GM23338 (cell line): Measurements from ENCODE around the gene TMPRSS13. TPM values are rescaled to one million over a fixed set of nuclear protein-coding genes. Genes with fewer than 3 reads are reported as not detected.

Experiments used
- ATAC-seq: fragments of 200-7000 bp; cut with Tn5 transposase; 3 replicates; pipeline ENCODE4 v1.9.1; 2020
- DNase-seq: peaks from one replicate; pipeline ENCODE4 v3.0.0-alpha.2; 2015; ENCODE audit warnings: low spot score
- H2AFZ ChIP-seq: fragments of 200-600 bp; sonication (generic); 2 replicates; pipeline ENCODE4 v1.8.0; 2016; ENCODE audit warnings: antibody characterized with exemption, mild to moderate bottlenecking, moderate library complexity
- H3F3A ChIP-seq: fragments of 200-600 bp; sonication (generic); replicated peaks from 2 replicates; pipeline ENCODE4 v1.8.0; 2017; ENCODE audit warnings: antibody characterized with exemption, mixed run types, low read depth
- H3K27ac ChIP-seq: fragments of 200-600 bp; sonication (generic); 2 replicates; pipeline ENCODE4 v1.6.1; 2016; ENCODE audit warnings: low read depth
- H3K27me3 ChIP-seq: fragments of 200-600 bp; sonication (generic); 2 replicates; pipeline ENCODE4 v1.8.0; 2016; ENCODE audit warnings: mild to moderate bottlenecking, mixed run types, moderate library complexity; ENCODE audit not compliant: insufficient read depth
- H3K36me3 ChIP-seq: fragments of 200-600 bp; sonication (generic); 2 replicates; pipeline ENCODE4 v1.8.0; 2016; ENCODE audit warnings: mild to moderate bottlenecking; ENCODE audit not compliant: insufficient read depth
- H3K4me1 ChIP-seq: fragments of 200-600 bp; sonication (generic); 2 replicates; pipeline ENCODE4 v1.8.0; 2016; ENCODE audit warnings: mild to moderate bottlenecking, moderate library complexity; ENCODE audit not compliant: insufficient read depth
- H3K4me2 ChIP-seq: fragments of 200-600 bp; sonication (generic); 2 replicates; pipeline ENCODE4 v1.7.1; 2017; ENCODE audit warnings: mixed run types
- H3K4me3 ChIP-seq: fragments of 200-600 bp; sonication (generic); 2 replicates; pipeline ENCODE4 v1.6.1; 2016; ENCODE audit warnings: mixed run types
- H3K79me2 ChIP-seq: fragments of 200-600 bp; sonication (generic); replicated peaks from 2 replicates; pipeline ENCODE4 v1.8.0; 2017; ENCODE audit warnings: mild to moderate bottlenecking; ENCODE audit not compliant: insufficient read depth
- H3K9me2 ChIP-seq: fragments of 200-600 bp; sonication (generic); 2 replicates; pipeline ENCODE4 v1.8.0; 2017; ENCODE audit not compliant: insufficient read depth
- H4K20me1 ChIP-seq: fragments of 200-600 bp; sonication (generic); replicated peaks from 2 replicates; pipeline ENCODE4 v1.8.0; 2017; ENCODE audit warnings: mild to moderate bottlenecking; ENCODE audit not compliant: insufficient read depth
- H3K27ac Mint-ChIP-seq: 2 replicates; pipeline ENCODE4 v1.8.0; 2020; ENCODE audit warnings: inconsistent platforms, mild to moderate bottlenecking, moderate library complexity, mixed read lengths
- H3K27me3 Mint-ChIP-seq: 3 replicates; pipeline ENCODE4 v1.8.0; 2022; ENCODE audit warnings: low read depth, mild to moderate bottlenecking, moderate library complexity, mixed read lengths, inconsistent platforms; ENCODE audit not compliant: insufficient read depth, poor library complexity
- H3K36me3 Mint-ChIP-seq: 3 replicates; pipeline ENCODE4 v1.8.0; 2021; ENCODE audit warnings: low read depth, mild to moderate bottlenecking, inconsistent platforms, moderate library complexity, mixed read lengths
- H3K4me1 Mint-ChIP-seq: 3 replicates; pipeline ENCODE4 v1.8.0; 2020; ENCODE audit warnings: mild to moderate bottlenecking, inconsistent platforms, mixed read lengths
- H3K4me3 Mint-ChIP-seq: 3 replicates; pipeline ENCODE4 v1.8.0; 2021; ENCODE audit warnings: moderate library complexity, mild to moderate bottlenecking, inconsistent platforms, mixed read lengths
- H3K9me3 Mint-ChIP-seq: 3 replicates; pipeline ENCODE4 v1.8.0; 2020; ENCODE audit warnings: moderate library complexity, mild to moderate bottlenecking, inconsistent platforms, mixed read lengths
- CREB1 ChIP-seq: fragments of 250-450 bp; sonication (Bioruptor Pico); IDR thresholded peaks from 2 replicates; pipeline ENCODE4 v1.5.0; 2020; ENCODE audit warnings: low read depth, mild to moderate bottlenecking, moderate library complexity
- EZH2phosphoT487 ChIP-seq: fragments of 200-600 bp; sonication (generic); IDR thresholded peaks from one replicate; pipeline ENCODE4 v1.8.1; 2018; ENCODE audit warnings: antibody characterized with exemption; ENCODE audit not compliant: unreplicated experiment
- JUNB ChIP-seq: IDR thresholded peaks from one replicate; pipeline ENCODE4 v1.6.1; 2016; ENCODE audit warnings: antibody characterized with exemption; ENCODE audit not compliant: unreplicated experiment
- NANOG ChIP-seq: IDR thresholded peaks from 2 replicates; pipeline ENCODE4 v1.6.1; 2016; ENCODE audit warnings: antibody characterized with exemption, borderline replicate concordance
- POLR2AphosphoS5 ChIP-seq: IDR thresholded peaks from 2 replicates; pipeline ENCODE4 v1.6.1; 2016; ENCODE audit warnings: antibody characterized with exemption, low read depth
- REST ChIP-seq: IDR thresholded peaks from one replicate; pipeline ENCODE4 v1.6.1; 2018; ENCODE audit warnings: antibody characterized with exemption; ENCODE audit not compliant: unreplicated experiment
- STAT1 ChIP-seq: IDR thresholded peaks from one replicate; pipeline ENCODE4 v1.6.1; 2016; ENCODE audit warnings: antibody characterized with exemption; ENCODE audit not compliant: unreplicated experiment
- ZNF114 ChIP-seq: fragments of 250-450 bp; sonication (Bioruptor Pico); IDR thresholded peaks from 2 replicates; pipeline ENCODE4 v1.5.0; 2020; ENCODE audit warnings: mild to moderate bottlenecking, moderate library complexity
- ZNF331 ChIP-seq: fragments of 250-450 bp; sonication (Bioruptor Pico); IDR thresholded peaks from 2 replicates; pipeline ENCODE4 v1.5.0; 2020; ENCODE audit warnings: low read depth, mild to moderate bottlenecking, moderate library complexity
- polyA plus RNA-seq: library from polyadenylated mRNA; unstranded; fragments of >200 nt; fragmentation: Nextera tagmentation; extraction: Ambion mirVana; gene quantifications from 2 replicates; pipeline ENCODE4 v1.2.1, GENCODE V29; 2016
- total RNA-seq: library from RNA; depleted of rRNA; stranded (reverse); fragments of >200 nt; shearing (Covaris generic); gene quantifications from 2 replicates; pipeline ENCODE4 v1.2.3, GENCODE V29; 2014
- TF ChIP-seq, protein P1 (sequence below): fragments of 250-450 bp; sonication (Bioruptor Pico); IDR thresholded peaks from 2 replicates; pipeline ENCODE4 v1.5.0; 2020; ENCODE audit warnings: mild to moderate bottlenecking, moderate library complexity
- TF ChIP-seq, protein P2 (sequence below): IDR thresholded peaks from 2 replicates; pipeline ENCODE4 v1.6.1; 2016; ENCODE audit warnings: antibody characterized with exemption

Gene TMPRSS13
- total and polyA plus RNA-seq, 2 experiments from 2014 or later = 0.31 TPM; not detected in 1

DNA sequence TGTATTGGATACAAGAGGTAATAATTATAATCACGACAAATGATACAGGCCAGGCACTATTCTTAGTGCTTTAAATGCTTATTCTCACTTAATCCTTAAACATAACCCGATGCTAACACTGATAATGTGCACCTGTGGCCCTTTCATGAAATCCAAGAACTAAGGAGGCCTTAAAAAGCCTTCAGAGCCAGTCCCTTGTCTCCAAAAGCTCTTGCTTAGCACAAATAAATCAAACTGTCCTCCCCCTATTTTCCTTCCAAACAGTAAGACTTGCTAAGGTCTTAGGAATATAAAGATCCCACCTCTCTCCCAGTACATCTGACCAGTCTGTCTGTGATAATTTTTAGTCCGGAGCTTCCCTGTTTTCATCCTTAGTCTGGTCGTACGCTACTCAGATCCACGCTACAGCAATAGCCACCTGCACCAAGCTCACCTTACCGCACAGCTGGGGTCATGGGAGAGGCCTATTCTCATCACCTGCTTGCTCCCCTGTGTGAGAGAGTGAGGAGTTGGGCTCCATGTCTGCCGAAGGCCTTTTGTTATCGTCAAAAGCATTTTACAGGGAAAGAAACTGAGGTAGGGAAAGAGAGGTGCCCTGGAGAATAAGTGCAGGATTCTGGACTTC, 69.6 kb downstream of the TMPRSS13 start:
- no peaks in the 10 kb centered on the region for H3K9me2 ChIP-seq
- no peak overlapping the region for H2AFZ ChIP-seq
- H3K27ac ChIP-seq = no peak overlapping the region
- H3K4me2 ChIP-seq = no peak overlapping the region
- TF ChIP-seq, protein P1, sequence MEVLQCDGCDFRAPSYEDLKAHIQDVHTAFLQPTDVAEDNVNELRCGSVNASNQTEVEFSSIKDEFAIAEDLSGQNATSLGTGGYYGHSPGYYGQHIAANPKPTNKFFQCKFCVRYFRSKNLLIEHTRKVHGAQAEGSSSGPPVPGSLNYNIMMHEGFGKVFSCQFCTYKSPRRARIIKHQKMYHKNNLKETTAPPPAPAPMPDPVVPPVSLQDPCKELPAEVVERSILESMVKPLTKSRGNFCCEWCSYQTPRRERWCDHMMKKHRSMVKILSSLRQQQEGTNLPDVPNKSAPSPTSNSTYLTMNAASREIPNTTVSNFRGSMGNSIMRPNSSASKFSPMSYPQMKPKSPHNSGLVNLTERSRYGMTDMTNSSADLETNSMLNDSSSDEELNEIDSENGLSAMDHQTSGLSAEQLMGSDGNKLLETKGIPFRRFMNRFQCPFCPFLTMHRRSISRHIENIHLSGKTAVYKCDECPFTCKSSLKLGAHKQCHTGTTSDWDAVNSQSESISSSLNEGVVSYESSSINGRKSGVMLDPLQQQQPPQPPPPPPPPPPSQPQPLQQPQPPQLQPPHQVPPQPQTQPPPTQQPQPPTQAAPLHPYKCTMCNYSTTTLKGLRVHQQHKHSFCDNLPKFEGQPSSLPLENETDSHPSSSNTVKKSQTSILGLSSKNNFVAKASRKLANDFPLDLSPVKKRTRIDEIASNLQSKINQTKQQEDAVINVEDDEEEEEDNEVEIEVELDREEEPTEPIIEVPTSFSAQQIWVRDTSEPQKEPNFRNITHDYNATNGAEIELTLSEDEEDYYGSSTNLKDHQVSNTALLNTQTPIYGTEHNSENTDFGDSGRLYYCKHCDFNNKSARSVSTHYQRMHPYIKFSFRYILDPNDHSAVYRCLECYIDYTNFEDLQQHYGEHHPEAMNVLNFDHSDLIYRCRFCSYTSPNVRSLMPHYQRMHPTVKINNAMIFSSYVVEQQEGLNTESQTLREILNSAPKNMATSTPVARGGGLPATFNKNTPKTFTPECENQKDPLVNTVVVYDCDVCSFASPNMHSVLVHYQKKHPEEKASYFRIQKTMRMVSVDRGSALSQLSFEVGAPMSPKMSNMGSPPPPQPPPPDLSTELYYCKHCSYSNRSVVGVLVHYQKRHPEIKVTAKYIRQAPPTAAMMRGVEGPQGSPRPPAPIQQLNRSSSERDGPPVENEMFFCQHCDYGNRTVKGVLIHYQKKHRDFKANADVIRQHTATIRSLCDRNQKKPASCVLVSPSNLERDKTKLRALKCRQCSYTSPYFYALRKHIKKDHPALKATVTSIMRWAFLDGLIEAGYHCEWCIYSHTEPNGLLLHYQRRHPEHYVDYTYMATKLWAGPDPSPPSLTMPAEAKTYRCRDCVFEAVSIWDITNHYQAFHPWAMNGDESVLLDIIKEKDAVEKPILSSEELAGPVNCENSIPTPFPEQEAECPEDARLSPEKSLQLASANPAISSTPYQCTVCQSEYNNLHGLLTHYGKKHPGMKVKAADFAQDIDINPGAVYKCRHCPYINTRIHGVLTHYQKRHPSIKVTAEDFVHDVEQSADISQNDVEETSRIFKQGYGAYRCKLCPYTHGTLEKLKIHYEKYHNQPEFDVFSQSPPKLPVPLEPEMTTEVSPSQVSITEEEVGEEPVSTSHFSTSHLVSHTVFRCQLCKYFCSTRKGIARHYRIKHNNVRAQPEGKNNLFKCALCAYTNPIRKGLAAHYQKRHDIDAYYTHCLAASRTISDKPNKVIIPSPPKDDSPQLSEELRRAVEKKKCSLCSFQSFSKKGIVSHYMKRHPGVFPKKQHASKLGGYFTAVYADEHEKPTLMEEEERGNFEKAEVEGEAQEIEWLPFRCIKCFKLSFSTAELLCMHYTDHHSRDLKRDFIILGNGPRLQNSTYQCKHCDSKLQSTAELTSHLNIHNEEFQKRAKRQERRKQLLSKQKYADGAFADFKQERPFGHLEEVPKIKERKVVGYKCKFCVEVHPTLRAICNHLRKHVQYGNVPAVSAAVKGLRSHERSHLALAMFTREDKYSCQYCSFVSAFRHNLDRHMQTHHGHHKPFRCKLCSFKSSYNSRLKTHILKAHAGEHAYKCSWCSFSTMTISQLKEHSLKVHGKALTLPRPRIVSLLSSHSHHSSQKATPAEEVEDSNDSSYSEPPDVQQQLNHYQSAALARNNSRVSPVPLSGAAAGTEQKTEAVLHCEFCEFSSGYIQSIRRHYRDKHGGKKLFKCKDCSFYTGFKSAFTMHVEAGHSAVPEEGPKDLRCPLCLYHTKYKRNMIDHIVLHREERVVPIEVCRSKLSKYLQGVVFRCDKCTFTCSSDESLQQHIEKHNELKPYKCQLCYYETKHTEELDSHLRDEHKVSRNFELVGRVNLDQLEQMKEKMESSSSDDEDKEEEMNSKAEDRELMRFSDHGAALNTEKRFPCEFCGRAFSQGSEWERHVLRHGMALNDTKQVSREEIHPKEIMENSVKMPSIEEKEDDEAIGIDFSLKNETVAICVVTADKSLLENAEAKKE (CRISPR knock-in tag) = no peak
- TF ChIP-seq JUNB (no peak), POLR2AphosphoS5 (no peak), CREB1 (no peak), REST (no peak), EZH2phosphoT487 (no peak), NANOG (no peak), STAT1 (no peak), ZNF114 (CRISPR knock-in tag) (no peak), ZNF331 (CRISPR knock-in tag) (no peak)
- TF ChIP-seq, protein P2, sequence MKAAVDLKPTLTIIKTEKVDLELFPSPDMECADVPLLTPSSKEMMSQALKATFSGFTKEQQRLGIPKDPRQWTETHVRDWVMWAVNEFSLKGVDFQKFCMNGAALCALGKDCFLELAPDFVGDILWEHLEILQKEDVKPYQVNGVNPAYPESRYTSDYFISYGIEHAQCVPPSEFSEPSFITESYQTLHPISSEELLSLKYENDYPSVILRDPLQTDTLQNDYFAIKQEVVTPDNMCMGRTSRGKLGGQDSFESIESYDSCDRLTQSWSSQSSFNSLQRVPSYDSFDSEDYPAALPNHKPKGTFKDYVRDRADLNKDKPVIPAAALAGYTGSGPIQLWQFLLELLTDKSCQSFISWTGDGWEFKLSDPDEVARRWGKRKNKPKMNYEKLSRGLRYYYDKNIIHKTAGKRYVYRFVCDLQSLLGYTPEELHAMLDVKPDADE = no peak
- no peak overlapping the region for H3K27ac Mint-ChIP-seq
- peaks cover 35% of the 10 kb centered on the region for H3K4me1 Mint-ChIP-seq
- no peaks in the 10 kb centered on the region for H3K36me3 ChIP-seq
- H4K20me1 ChIP-seq = peaks cover 9% of the 10 kb centered on the region
- ATAC-seq = no peak
- no peak overlapping the region for H3K4me3 Mint-ChIP-seq
- H3K4me1 ChIP-seq = peaks cover 18% of the 10 kb centered on the region
- H3K79me2 ChIP-seq = peaks cover 23% of the 10 kb centered on the region
- no peak for DNase-seq
- no peaks in the 10 kb centered on the region; the same call in 2 of the 3 replicates for H3K9me3 Mint-ChIP-seq
- no peaks in the 10 kb centered on the region for H3F3A ChIP-seq
- H3K27me3 Mint-ChIP-seq = peaks cover 3% of the 10 kb centered on the region
- H3K4me3 ChIP-seq = no peak overlapping the region
- H3K27me3 ChIP-seq = no peaks in the 10 kb centered on the region
- no peaks in the 10 kb centered on the region for H3K36me3 Mint-ChIP-seq
